OCI-LY1 (cell line): ENCODE measurements around the gene PDZRN4.

Experiments used
- H2AFZ ChIP-seq: fragments of 200-600 bp; sonication (generic), shearing (Covaris generic); 2 replicates; pipeline ENCODE4 v1.6.0; 2014; ENCODE audit warnings: antibody characterized with exemption, mild to moderate bottlenecking, low read length
- H3F3A ChIP-seq: fragments of 200-600 bp; sonication (generic), shearing (Covaris generic); 2 replicates; pipeline ENCODE4 v1.6.0; 2014; ENCODE audit warnings: mild to moderate bottlenecking, antibody characterized with exemption, low read length, moderate library complexity; ENCODE audit not compliant: insufficient read depth
- H3K27ac ChIP-seq: fragments of 200-600 bp; sonication (generic); 2 replicates; pipeline ENCODE4 v1.5.1; 2014; ENCODE audit warnings: low read length, mixed run types, mild to moderate bottlenecking, low read depth; ENCODE audit not compliant: poor library complexity, severe bottlenecking
- H3K27me3 ChIP-seq: fragments of 200-600 bp; sonication (generic); 2 replicates; pipeline ENCODE4 v1.6.0; 2014; ENCODE audit warnings: antibody characterized with exemption, mild to moderate bottlenecking, low read length, moderate library complexity; ENCODE audit not compliant: insufficient read depth
- H3K36me3 ChIP-seq: fragments of 200-600 bp; sonication (generic); 2 replicates; pipeline ENCODE4 v1.6.1; 2014; ENCODE audit warnings: mild to moderate bottlenecking, antibody characterized with exemption, low read length, moderate library complexity, mixed read lengths; ENCODE audit not compliant: insufficient read depth
- H3K4me1 ChIP-seq: fragments of 200-600 bp; sonication (generic); 2 replicates; pipeline ENCODE4 v1.5.1; 2014; ENCODE audit warnings: mild to moderate bottlenecking, low read length, moderate library complexity; ENCODE audit not compliant: insufficient read depth, severe bottlenecking
- H3K4me2 ChIP-seq: fragments of 200-600 bp; sonication (generic), shearing (Covaris generic); 2 replicates; pipeline ENCODE4 v1.6.1; 2014; ENCODE audit warnings: low read length
- H3K4me3 ChIP-seq: fragments of 200-600 bp; sonication (generic); 2 replicates; pipeline ENCODE4 v1.5.1; 2014; ENCODE audit warnings: low read length, low read depth, mild to moderate bottlenecking, mixed read lengths; ENCODE audit not compliant: poor library complexity, severe bottlenecking
- H3K79me2 ChIP-seq: fragments of 200-600 bp; shearing (Covaris generic); 2 replicates; pipeline ENCODE4 v1.6.1; 2016; ENCODE audit warnings: mixed run types, low read length, mixed read lengths; ENCODE audit not compliant: insufficient read depth
- H3K9ac ChIP-seq: fragments of 200-600 bp; sonication (generic), shearing (Covaris generic); 2 replicates; pipeline ENCODE4 v1.6.1; 2014; ENCODE audit warnings: mild to moderate bottlenecking, low read length, mixed read lengths
- H3K9me2 ChIP-seq: fragments of 200-600 bp; sonication (generic), shearing (Covaris generic); 2 replicates; pipeline ENCODE4 v1.6.1; 2014; ENCODE audit warnings: low read depth, mild to moderate bottlenecking, low read length, mixed read lengths
- H3K9me3 ChIP-seq: fragments of 200-600 bp; shearing (Covaris generic); 2 replicates; pipeline ENCODE4 v1.6.1; 2014; ENCODE audit warnings: low read length, mixed read lengths
- H4K20me1 ChIP-seq: fragments of 200-600 bp; sonication (generic), shearing (Covaris generic); 2 replicates; pipeline ENCODE4 v1.6.0; 2016; ENCODE audit warnings: mild to moderate bottlenecking, low read length; ENCODE audit not compliant: insufficient read depth
- CTCF ChIP-seq: fragments of 200-600 bp; sonication (generic), shearing (Covaris generic); IDR thresholded peaks from 2 replicates; pipeline ENCODE4 v1.5.1; 2017; ENCODE audit warnings: mild to moderate bottlenecking, antibody characterized with exemption, low read length, moderate library complexity, mixed read lengths
- EZH2 ChIP-seq: fragments of 200-600 bp; sonication (generic), shearing (Covaris generic); IDR thresholded peaks from 2 replicates; pipeline ENCODE4 v1.8.0; 2017; ENCODE audit warnings: borderline replicate concordance, mixed run types, mild to moderate bottlenecking, antibody characterized with exemption, low read length, moderate library complexity, mixed read lengths

PDZRN4 gene

GRCh38 chr12:41333974-41334373, 145.9 kb downstream of the PDZRN4 start:
- no peak overlapping the region for H3K27ac ChIP-seq
- TF ChIP-seq EZH2: no peak
- TF ChIP-seq CTCF: no peak

DNA sequence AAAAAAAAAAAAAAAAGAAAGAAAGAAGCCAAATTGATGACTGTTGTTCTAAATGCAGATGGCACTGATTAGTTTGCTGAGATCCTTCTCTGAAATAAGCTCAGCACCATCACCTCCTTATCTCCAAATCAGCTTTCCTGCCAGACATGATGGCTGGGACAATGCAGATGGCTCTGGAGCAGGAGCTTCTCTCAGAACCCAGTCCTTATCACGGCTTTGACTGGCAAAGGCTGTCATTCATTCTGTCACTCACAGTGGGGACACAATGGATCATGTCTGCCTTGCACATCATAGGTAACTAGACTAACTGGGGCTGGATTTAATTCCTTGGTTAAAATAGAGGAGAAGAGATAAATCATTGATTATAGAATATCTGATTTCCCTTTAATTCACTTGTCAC, 146.3 kb downstream of the PDZRN4 start:
- TF ChIP-seq CTCF (no peak), EZH2 (no peak)

More at GRCh38 chr12:41333974-41334373, 145.9 kb downstream of the PDZRN4 start:
- Histone ChIP-seq H3K4me2 (no peak overlapping the region), H3K9me2 (no peaks in the 10 kb centered on the region), H3K36me3 (no peaks in the 10 kb centered on the region), H4K20me1 (no peaks in the 10 kb centered on the region), H3K4me1 (no peaks in the 10 kb centered on the region), H3K79me2 (no peaks in the 10 kb centered on the region), H3K27me3 (no peaks in the 10 kb centered on the region), H3K9ac (no peak overlapping the region), H3F3A (no peaks in the 10 kb centered on the region), H3K9me3 (no peaks in the 10 kb centered on the region), H3K4me3 (no peak overlapping the region), H2AFZ (no peak overlapping the region)

GRCh38 chr12:41336041-41336549, 148.0 kb downstream of the PDZRN4 start:
- Histone ChIP-seq H3K27ac (no peak overlapping the region), H3K4me3 (no peak overlapping the region), H3K4me2 (no peak overlapping the region), H3K9ac (no peak overlapping the region), H2AFZ (no peak overlapping the region), H3K4me1 (no peaks in the 10 kb centered on the region), H3K79me2 (no peaks in the 10 kb centered on the region), H3F3A (no peaks in the 10 kb centered on the region), H3K36me3 (no peaks in the 10 kb centered on the region), H3K27me3 (no peaks in the 10 kb centered on the region), H4K20me1 (no peaks in the 10 kb centered on the region), H3K9me3 (no peaks in the 10 kb centered on the region), H3K9me2 (no peaks in the 10 kb centered on the region)
- no peak for TF ChIP-seq CTCF
- TF ChIP-seq EZH2: no peak

More for the DNA sequence above, 146.3 kb downstream of the PDZRN4 start:
- Histone ChIP-seq H4K20me1 (no peaks in the 10 kb centered on the region), H3K79me2 (no peaks in the 10 kb centered on the region), H3K27ac (no peak overlapping the region), H3K9me3 (no peaks in the 10 kb centered on the region), H3K4me2 (no peak overlapping the region), H3K27me3 (no peaks in the 10 kb centered on the region), H3F3A (no peaks in the 10 kb centered on the region), H3K4me1 (no peaks in the 10 kb centered on the region), H3K36me3 (no peaks in the 10 kb centered on the region), H2AFZ (no peak overlapping the region), H3K4me3 (no peak overlapping the region), H3K9me2 (no peaks in the 10 kb centered on the region), H3K9ac (no peak overlapping the region)
